Breast epithelium (tissue), 3 donors: ENCODE results near the gene FHIT.

Source experiments
- CTCF ChIP-seq, 3 donors: fragments of 450-650 bp; IDR thresholded peaks; one replicate each; pipeline ENCODE4 v1.5.1; 2016 to 2017; ENCODE audit warnings: antibody characterized with exemption in 3 of 3, mild to moderate bottlenecking in 3 of 3, moderate library complexity in 3 of 3
- POLR2AphosphoS5 ChIP-seq, 3 donors: sonication (generic); formaldehyde crosslinking; IDR thresholded peaks; one replicate each; pipeline ENCODE4 v1.6.1; 2017; ENCODE audit warnings: antibody characterized with exemption in 3 of 3

- no peak for TF ChIP-seq POLR2AphosphoS5 (IDR thresholded peaks at IDR 0.05)
- no peak for TF ChIP-seq CTCF (IDR thresholded peaks at IDR 0.05)
Measured at GRCh38 chr3:60810881-60811280, 440.4 kb downstream of the FHIT start.
